Stimulated activated effector memory CD8-positive, alpha-beta T cell treated with anti-CD3 and anti-CD28 coated beads, Interleukin-12 subunit alpha, Interleukin-12 subunit beta, amount 100 ng/mL, for 72 hours (primary cell): ENCODE results near the gene RSPH9.
"Not testable (repeated sequence)": the region's sequence is repeated elsewhere in the genome, so short reads cannot be mapped to it uniquely, and the experiment has no call there.

Experiments
- ATAC-seq: fragments of 150-1000 bp; cut with Tn5 transposase; 2 replicates; pipeline ENCODE4 v1.10.0; 2021
- DNase-seq, 2 donors: peaks; one replicate each; pipeline ENCODE4 v3.0.0; 2021 to 2022; ENCODE audit warnings: low spot score in 2 of 2
- H3K27ac Mint-ChIP-seq: one replicate; pipeline ENCODE4 v1.8.0; 2022; ENCODE audit warnings: mild to moderate bottlenecking, mixed read lengths
- H3K36me3 Mint-ChIP-seq: one replicate; pipeline ENCODE4 v1.8.0; 2022; ENCODE audit warnings: mild to moderate bottlenecking, mixed read lengths
- H3K4me1 Mint-ChIP-seq: one replicate; pipeline ENCODE4 v1.8.0; 2022; ENCODE audit warnings: mixed read lengths
- H3K4me3 Mint-ChIP-seq: one replicate; pipeline ENCODE4 v1.8.0; 2022; ENCODE audit warnings: mild to moderate bottlenecking, mixed read lengths
- H3K9me3 Mint-ChIP-seq: one replicate; pipeline ENCODE4 v1.8.0; 2022; ENCODE audit warnings: mixed read lengths

Gene RSPH9

GRCh38 chr6:43639984-43640800 lies 4.6 kb upstream of the RSPH9 start:
- ATAC-seq (no peak), DNase-seq (no peak)
- H3K27ac Mint-ChIP-seq = peak overlapping the region; percentile 3
- peaks cover 37% of the 10 kb centered on the region for H3K4me1 Mint-ChIP-seq
- H3K4me3 Mint-ChIP-seq = no peak overlapping the region
- H3K9me3 Mint-ChIP-seq = no peaks in the 10 kb centered on the region
- H3K36me3 Mint-ChIP-seq = peaks cover 77% of the 10 kb centered on the region

- H3K9me3 Mint-ChIP-seq = no peaks in the 10 kb centered on the region
- no peak for ATAC-seq
- peaks cover 23% of the 10 kb centered on the region for H3K36me3 Mint-ChIP-seq
- peaks cover 11% of the 10 kb centered on the region for H3K4me1 Mint-ChIP-seq
- H3K27ac Mint-ChIP-seq = peak overlapping the region; percentile 75
- H3K4me3 Mint-ChIP-seq = peak overlapping the region; percentile 74
- DNase-seq = no peak
Measured at GRCh38 chr6:43645613-43645964, 753 bp downstream of the RSPH9 start.

- H3K9me3 Mint-ChIP-seq = no peaks in the 10 kb centered on the region
- ATAC-seq (no peak), DNase-seq (no peak)
- H3K4me1 Mint-ChIP-seq = peaks cover 6% of the 10 kb centered on the region
- H3K36me3 Mint-ChIP-seq = peaks cover 2% of the 10 kb centered on the region
- H3K4me3 Mint-ChIP-seq = no peak overlapping the region
- H3K27ac Mint-ChIP-seq = no peak overlapping the region
Measured at GRCh38 chr6:43647613-43648012, 2.8 kb downstream of the RSPH9 start.

GRCh38 chr6:43648248-43648647 lies 3.4 kb downstream of the RSPH9 start:
- DNase-seq (no peak), ATAC-seq (no peak)
- H3K36me3 Mint-ChIP-seq = no peaks in the 10 kb centered on the region
- H3K4me1 Mint-ChIP-seq = peaks cover 6% of the 10 kb centered on the region
- H3K4me3 Mint-ChIP-seq = no peak overlapping the region
- H3K9me3 Mint-ChIP-seq = no peaks in the 10 kb centered on the region
- H3K27ac Mint-ChIP-seq = no peak overlapping the region

- not testable (repeated sequence) for DNase-seq, ATAC-seq, H3K36me3 Mint-ChIP-seq, H3K4me3 Mint-ChIP-seq, H3K4me1 Mint-ChIP-seq, H3K27ac Mint-ChIP-seq, H3K9me3 Mint-ChIP-seq
Measured at GRCh38 chr6:43652822-43653221, 8.0 kb downstream of the RSPH9 start.

- Mint-ChIP-seq H3K27ac (no peak overlapping the region), H3K9me3 (no peaks in the 10 kb centered on the region), H3K4me3 (no peak overlapping the region), H3K36me3 (no peaks in the 10 kb centered on the region), H3K4me1 (no peaks in the 10 kb centered on the region)
- no peak for ATAC-seq
- no peak for DNase-seq
Measured at GRCh38 chr6:43657221-43657802, 12.5 kb downstream of the RSPH9 start.

- Mint-ChIP-seq H3K27ac (no peak overlapping the region), H3K9me3 (no peaks in the 10 kb centered on the region), H3K36me3 (no peaks in the 10 kb centered on the region), H3K4me3 (no peak overlapping the region), H3K4me1 (no peaks in the 10 kb centered on the region)
- ATAC-seq = no peak
- no peak for DNase-seq
Measured at GRCh38 chr6:43658161-43658560, 13.3 kb downstream of the RSPH9 start.

- not testable (repeated sequence) for H3K9me3 Mint-ChIP-seq, H3K27ac Mint-ChIP-seq, H3K4me3 Mint-ChIP-seq, DNase-seq
- H3K36me3 Mint-ChIP-seq = peaks cover 17% of the 10 kb centered on the region
- H3K4me1 Mint-ChIP-seq = peaks cover 12% of the 10 kb centered on the region
- peak; percentile 44 for ATAC-seq
Measured at GRCh38 chr6:43662948-43663347, 18.1 kb downstream of the RSPH9 start.

DNA sequence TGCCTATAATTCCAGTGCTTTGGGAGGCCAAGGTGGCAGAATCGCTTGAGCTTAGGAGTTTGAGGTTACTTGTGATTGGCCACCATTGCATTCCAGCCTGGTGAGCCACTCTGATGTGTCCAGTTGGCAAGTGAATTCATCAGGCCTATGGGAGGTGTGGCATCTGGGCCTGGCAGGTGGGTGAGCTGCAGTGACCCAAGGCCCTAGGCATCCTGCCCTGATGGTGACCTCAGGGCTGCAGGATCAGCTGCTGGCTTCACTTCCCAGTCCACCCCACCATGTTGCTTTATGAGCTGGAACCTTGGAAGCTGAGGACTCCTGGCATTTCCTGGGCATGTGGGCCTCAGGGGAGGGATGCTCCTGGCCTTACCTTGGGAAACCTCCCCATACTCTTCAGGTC lies 20.5 kb downstream of the RSPH9 start:
- DNase-seq (no peak), ATAC-seq (no peak)
- peaks cover 24% of the 10 kb centered on the region for H3K36me3 Mint-ChIP-seq
- H3K9me3 Mint-ChIP-seq = no peaks in the 10 kb centered on the region
- peaks cover 28% of the 10 kb centered on the region for H3K4me1 Mint-ChIP-seq
- H3K4me3 Mint-ChIP-seq = no peak overlapping the region
- peak overlapping the region; percentile 65 for H3K27ac Mint-ChIP-seq

DNA sequence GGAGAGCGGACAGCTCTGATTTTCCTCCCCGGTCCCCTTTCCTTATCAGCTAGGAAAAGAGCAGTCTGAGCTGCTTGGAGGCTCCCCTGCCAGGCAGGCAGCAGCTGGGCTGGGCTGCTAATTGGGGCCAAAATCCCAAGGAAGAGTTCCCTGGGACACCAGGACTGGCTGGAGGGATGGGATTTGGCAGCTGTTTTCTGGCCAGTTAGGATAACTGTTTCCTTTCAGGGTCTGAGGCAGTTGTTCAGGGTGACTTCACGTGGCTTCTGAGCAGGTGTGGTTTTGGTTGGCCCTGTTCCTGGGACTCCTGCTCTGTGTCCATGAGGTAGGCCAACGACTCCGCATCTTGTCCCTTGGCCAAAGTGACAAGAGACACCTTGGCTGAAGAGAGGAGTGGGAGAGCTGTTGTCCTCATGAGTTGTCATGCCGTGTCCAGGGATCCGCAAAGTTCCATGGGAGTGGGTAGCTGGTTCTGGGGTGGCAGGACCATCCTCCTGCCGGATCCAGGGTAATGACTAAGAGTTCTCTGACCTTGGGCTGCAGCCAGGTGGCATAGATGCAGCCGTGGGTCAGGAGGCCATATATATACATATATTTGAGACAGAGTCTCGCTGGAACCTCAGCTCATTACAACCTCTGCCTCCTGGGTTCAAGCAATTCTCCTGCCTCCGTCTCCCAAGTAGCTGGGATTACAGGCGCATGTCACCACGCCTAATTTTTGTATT lies 21.5 kb downstream of the RSPH9 start:
- peaks cover 30% of the 10 kb centered on the region for H3K36me3 Mint-ChIP-seq
- no peak overlapping the region for H3K4me3 Mint-ChIP-seq
- H3K9me3 Mint-ChIP-seq = no peaks in the 10 kb centered on the region
- ATAC-seq = no peak
- no peak overlapping the region for H3K27ac Mint-ChIP-seq
- H3K4me1 Mint-ChIP-seq = peaks cover 32% of the 10 kb centered on the region
- no peak for DNase-seq

- Mint-ChIP-seq H3K9me3 (no peaks in the 10 kb centered on the region), H3K4me3 (peak overlapping the region; percentile 54), H3K4me1 (peaks cover 32% of the 10 kb centered on the region), H3K27ac (peak overlapping the region; percentile 91), H3K36me3 (peaks cover 41% of the 10 kb centered on the region)
- DNase-seq (peak; percentile 91 to 93), ATAC-seq (peak; percentile 62)
Measured at GRCh38 chr6:43667245-43668150, 22.7 kb downstream of the RSPH9 start.

DNA sequence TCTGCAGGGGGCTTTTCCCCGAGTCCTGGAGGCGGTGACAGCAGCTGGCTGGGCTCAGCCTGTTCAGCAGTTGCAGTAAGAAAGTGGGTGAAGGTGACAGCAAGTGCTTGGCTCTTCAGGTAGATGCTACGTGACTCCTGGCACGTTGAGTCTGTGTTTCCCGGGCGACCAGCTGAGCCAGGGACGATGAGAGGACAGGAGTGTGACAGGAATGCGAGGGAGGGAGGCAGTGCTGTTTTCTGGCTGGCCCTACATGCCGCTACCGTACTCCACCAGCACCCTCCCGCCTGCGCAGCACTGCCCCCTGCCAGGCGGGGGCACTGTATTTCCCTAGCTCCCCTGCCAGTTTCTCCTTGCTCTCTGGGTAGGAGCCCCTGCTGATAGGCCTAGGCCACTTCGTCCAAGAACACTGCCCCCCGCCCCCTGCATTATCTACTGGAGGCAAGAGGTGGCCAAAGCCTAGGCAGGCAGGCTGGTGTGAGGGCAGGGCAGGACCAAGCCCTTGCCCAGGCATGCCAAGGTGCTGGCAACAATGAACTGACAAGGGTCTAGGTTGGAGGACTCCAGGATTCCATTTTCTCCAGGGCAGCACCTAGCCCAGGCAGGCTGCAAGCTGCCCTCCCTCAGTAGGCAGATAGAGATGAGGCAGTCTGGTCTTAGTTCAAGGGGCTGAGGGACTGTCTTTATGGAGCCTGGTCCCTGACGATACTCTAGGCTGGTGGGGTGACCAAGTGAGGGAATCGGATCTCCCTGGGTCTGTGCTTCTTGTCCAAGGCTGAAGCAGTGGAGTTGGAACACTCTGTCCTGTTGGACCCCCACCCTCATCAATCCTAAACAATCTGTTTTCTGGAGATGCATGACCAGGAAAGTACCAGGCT lies 23.6 kb downstream of the RSPH9 start:
- peak overlapping the region; percentile 54 for H3K4me3 Mint-ChIP-seq
- peaks cover 50% of the 10 kb centered on the region for H3K36me3 Mint-ChIP-seq
- peaks cover 32% of the 10 kb centered on the region for H3K4me1 Mint-ChIP-seq
- H3K27ac Mint-ChIP-seq = peak overlapping the region; percentile 91
- peak; percentile 72 for ATAC-seq
- peak; percentile 26 to 64 for DNase-seq
- no peaks in the 10 kb centered on the region for H3K9me3 Mint-ChIP-seq

DNA sequence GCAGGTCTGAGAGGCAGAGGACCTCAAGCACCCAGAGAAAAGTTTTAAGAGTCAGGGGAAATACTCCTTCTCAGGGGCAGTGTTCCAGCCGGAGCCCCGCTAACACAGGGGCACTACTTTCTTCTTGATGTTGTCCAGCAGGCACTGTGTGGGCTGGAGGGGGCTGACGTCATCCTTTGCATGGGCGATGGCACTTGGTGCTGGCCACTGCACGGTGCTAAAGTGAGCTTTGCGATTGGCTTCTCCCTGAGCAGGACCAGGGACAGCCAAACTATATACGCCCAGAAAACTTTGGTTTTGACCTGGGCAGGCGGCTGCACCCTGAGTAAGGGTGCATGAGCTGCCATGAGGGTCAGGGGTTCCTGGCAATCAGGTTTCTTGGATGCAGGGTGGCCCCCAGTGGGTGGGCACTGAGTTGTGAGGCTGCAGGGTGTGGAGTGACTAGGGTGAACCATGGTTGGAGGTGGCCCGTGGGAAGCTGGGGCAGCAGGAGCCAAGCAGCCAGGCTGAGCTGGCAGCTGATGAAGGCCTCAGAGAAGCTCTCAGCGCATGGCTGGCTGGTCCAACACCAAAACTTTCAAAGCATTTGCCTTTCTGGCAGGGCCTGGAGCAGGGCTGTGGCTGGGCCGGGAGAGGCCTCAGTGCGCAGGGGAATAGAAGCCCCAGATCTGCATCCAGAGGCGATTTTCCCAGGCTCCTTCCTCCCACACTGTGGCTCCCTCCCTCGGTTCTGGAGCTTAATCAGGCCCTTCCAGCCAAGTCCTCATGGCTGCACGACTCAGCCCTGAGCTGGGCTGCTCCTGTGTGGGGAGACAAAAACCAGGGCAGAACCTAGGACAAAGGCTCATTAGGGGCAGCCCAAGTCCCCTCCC lies 24.4 kb downstream of the RSPH9 start:
- peak overlapping the region; percentile 91 for H3K27ac Mint-ChIP-seq
- peaks cover 32% of the 10 kb centered on the region for H3K4me1 Mint-ChIP-seq
- H3K9me3 Mint-ChIP-seq = no peaks in the 10 kb centered on the region
- DNase-seq = no peak
- H3K4me3 Mint-ChIP-seq = no peak overlapping the region
- H3K36me3 Mint-ChIP-seq = peaks cover 58% of the 10 kb centered on the region
- peak; percentile 5 for ATAC-seq
